H1 (cell line): ENCODE measurements around the gene LDLRAD4. TPM values are rescaled to one million over a fixed set of nuclear protein-coding genes. Genes with fewer than 3 reads are reported as not detected.

Source experiments
- JUN ChIP-seq: IDR thresholded peaks from 2 replicates; pipeline ENCODE4 v1.6.1; 2011; ENCODE audit warnings: low read depth, mild to moderate bottlenecking, improper control_type of control experiment, low read length
- RAD21 ChIP-seq, 2 experiments: IDR thresholded peaks in 1 of 2; conservative IDR thresholded peaks in 1 of 2; 2 replicates each; pipeline ENCODE4 v1.6.1; 2011; ENCODE audit warnings: low read depth in 2 of 2, low read length in 2 of 2, improper control_type of control experiment in 1 of 2, inconsistent platforms in 1 of 2, mild to moderate bottlenecking in 1 of 2, moderate library complexity in 1 of 2
- RFX5 ChIP-seq: IDR thresholded peaks from 2 replicates; pipeline ENCODE4 v1.6.1; 2011; ENCODE audit warnings: low read depth, low read length, improper control_type of control experiment, borderline replicate concordance
- SAP30 ChIP-seq: fragments of 300-600 bp; sonication (generic); IDR thresholded peaks from 2 replicates; pipeline ENCODE4 v1.7.1; 2012; ENCODE audit warnings: low read length, moderate library complexity, mild to moderate bottlenecking, inconsistent platforms; ENCODE audit not compliant: insufficient read depth, insufficient replicate concordance
- SIN3A ChIP-seq, 2 experiments: IDR thresholded peaks in 1 of 2; conservative IDR thresholded peaks in 1 of 2; 2 replicates each; pipeline ENCODE4 v1.6.1; 2011 to 2012; ENCODE audit warnings: low read length in 2 of 2, improper control_type of control experiment in 1 of 2, low read depth in 1 of 2, mild to moderate bottlenecking in 1 of 2
- SIRT6 ChIP-seq: IDR thresholded peaks from one replicate; pipeline ENCODE4 v1.7.1; 2012; ENCODE audit warnings: low read length, inconsistent platforms
- SIX5 ChIP-seq: IDR thresholded peaks from 2 replicates; pipeline ENCODE4 v1.6.1; 2011; ENCODE audit warnings: mild to moderate bottlenecking, low read depth, low read length
- SP1 ChIP-seq: IDR thresholded peaks from 2 replicates; pipeline ENCODE4 v1.6.1; 2011; ENCODE audit warnings: low read depth, low read length
- SP4 ChIP-seq: IDR thresholded peaks from 2 replicates; pipeline ENCODE4 v1.6.1; 2012; ENCODE audit warnings: low read length, inconsistent platforms
- polyA plus RNA-seq, 7 experiments: library from polyadenylated mRNA; depleted of rRNA in 3 of 7; stranded (reverse) in 5 of 7; unstranded in 2 of 7; fragments of >200 nt in 5 of 7; fragments of 200-250 nt in 2 of 7; gene quantifications; 1 replicate in 5 of 7; 2 replicates in 1 of 7; 4 replicates in 1 of 7; pipeline versions ENCODE4 v1.2.1 to v1.2.3, GENCODE V29; 2011 to 2013; ENCODE audit warnings: missing spikeins in 2 of 7, mixed read lengths in 2 of 7
- total RNA-seq: library from RNA; stranded (reverse); fragmentation: NEBNext Ultra II Directional; extraction: Animal tissue kit (Norgen Biotek cat#: 25700); gene quantifications from 2 replicates; pipeline ENCODE4 v1.2.1, GENCODE V29; 2021
- TF ChIP-seq, protein P1 (sequence below): fragments of 300-600 bp; sonication (generic); IDR thresholded peaks from 2 replicates; pipeline ENCODE4 v1.7.1; 2012; ENCODE audit warnings: low read length, moderate library complexity, mild to moderate bottlenecking, inconsistent platforms; ENCODE audit not compliant: insufficient replicate concordance
- TF ChIP-seq, protein P2 (sequence below): IDR thresholded peaks from 2 replicates; pipeline ENCODE4 v1.6.1; 2011; ENCODE audit warnings: low read depth, mild to moderate bottlenecking, low read length; ENCODE audit not compliant: insufficient read depth

Gene LDLRAD4
- total and polyA plus RNA-seq, 2 of the 8 experiments (the other 6 are each of a cell fraction or from before 2014, with no cell fraction given) = 0.77 to 1.4 TPM

DNA sequence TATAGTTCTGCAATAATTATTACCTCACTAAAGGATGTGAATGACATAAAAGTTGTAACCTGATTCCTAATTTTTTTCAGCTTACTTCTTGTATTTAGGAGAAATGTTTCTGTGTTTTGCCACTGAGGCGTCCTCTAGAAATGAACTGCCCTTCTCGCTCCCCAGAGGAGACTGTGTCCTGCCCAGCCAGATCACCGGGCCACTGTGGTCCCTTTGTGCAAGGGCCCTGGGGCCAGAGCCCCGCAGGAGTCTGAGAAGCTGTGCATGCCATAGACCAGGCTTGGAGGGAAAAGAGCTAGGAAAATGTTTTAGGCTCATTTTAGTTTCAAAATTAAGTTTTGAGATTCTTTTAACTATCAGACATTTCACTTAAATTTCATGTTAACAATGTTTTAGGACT, 31.1 kb upstream of the LDLRAD4 start (continued):
- TF ChIP-seq, protein P1, sequence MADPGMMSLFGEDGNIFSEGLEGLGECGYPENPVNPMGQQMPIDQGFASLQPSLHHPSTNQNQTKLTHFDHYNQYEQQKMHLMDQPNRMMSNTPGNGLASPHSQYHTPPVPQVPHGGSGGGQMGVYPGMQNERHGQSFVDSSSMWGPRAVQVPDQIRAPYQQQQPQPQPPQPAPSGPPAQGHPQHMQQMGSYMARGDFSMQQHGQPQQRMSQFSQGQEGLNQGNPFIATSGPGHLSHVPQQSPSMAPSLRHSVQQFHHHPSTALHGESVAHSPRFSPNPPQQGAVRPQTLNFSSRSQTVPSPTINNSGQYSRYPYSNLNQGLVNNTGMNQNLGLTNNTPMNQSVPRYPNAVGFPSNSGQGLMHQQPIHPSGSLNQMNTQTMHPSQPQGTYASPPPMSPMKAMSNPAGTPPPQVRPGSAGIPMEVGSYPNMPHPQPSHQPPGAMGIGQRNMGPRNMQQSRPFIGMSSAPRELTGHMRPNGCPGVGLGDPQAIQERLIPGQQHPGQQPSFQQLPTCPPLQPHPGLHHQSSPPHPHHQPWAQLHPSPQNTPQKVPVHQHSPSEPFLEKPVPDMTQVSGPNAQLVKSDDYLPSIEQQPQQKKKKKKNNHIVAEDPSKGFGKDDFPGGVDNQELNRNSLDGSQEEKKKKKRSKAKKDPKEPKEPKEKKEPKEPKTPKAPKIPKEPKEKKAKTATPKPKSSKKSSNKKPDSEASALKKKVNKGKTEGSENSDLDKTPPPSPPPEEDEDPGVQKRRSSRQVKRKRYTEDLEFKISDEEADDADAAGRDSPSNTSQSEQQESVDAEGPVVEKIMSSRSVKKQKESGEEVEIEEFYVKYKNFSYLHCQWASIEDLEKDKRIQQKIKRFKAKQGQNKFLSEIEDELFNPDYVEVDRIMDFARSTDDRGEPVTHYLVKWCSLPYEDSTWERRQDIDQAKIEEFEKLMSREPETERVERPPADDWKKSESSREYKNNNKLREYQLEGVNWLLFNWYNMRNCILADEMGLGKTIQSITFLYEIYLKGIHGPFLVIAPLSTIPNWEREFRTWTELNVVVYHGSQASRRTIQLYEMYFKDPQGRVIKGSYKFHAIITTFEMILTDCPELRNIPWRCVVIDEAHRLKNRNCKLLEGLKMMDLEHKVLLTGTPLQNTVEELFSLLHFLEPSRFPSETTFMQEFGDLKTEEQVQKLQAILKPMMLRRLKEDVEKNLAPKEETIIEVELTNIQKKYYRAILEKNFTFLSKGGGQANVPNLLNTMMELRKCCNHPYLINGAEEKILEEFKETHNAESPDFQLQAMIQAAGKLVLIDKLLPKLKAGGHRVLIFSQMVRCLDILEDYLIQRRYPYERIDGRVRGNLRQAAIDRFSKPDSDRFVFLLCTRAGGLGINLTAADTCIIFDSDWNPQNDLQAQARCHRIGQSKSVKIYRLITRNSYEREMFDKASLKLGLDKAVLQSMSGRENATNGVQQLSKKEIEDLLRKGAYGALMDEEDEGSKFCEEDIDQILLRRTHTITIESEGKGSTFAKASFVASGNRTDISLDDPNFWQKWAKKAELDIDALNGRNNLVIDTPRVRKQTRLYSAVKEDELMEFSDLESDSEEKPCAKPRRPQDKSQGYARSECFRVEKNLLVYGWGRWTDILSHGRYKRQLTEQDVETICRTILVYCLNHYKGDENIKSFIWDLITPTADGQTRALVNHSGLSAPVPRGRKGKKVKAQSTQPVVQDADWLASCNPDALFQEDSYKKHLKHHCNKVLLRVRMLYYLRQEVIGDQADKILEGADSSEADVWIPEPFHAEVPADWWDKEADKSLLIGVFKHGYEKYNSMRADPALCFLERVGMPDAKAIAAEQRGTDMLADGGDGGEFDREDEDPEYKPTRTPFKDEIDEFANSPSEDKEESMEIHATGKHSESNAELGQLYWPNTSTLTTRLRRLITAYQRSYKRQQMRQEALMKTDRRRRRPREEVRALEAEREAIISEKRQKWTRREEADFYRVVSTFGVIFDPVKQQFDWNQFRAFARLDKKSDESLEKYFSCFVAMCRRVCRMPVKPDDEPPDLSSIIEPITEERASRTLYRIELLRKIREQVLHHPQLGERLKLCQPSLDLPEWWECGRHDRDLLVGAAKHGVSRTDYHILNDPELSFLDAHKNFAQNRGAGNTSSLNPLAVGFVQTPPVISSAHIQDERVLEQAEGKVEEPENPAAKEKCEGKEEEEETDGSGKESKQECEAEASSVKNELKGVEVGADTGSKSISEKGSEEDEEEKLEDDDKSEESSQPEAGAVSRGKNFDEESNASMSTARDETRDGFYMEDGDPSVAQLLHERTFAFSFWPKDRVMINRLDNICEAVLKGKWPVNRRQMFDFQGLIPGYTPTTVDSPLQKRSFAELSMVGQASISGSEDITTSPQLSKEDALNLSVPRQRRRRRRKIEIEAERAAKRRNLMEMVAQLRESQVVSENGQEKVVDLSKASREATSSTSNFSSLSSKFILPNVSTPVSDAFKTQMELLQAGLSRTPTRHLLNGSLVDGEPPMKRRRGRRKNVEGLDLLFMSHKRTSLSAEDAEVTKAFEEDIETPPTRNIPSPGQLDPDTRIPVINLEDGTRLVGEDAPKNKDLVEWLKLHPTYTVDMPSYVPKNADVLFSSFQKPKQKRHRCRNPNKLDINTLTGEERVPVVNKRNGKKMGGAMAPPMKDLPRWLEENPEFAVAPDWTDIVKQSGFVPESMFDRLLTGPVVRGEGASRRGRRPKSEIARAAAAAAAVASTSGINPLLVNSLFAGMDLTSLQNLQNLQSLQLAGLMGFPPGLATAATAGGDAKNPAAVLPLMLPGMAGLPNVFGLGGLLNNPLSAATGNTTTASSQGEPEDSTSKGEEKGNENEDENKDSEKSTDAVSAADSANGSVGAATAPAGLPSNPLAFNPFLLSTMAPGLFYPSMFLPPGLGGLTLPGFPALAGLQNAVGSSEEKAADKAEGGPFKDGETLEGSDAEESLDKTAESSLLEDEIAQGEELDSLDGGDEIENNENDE = no peak
- no peak for TF ChIP-seq SAP30
- TF ChIP-seq, protein P2, sequence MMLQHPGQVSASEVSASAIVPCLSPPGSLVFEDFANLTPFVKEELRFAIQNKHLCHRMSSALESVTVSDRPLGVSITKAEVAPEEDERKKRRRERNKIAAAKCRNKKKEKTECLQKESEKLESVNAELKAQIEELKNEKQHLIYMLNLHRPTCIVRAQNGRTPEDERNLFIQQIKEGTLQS = no peak
- no peak for TF ChIP-seq SP1
- no peak for TF ChIP-seq SIX5
- TF ChIP-seq SP4 = no peak
- TF ChIP-seq RFX5 = no peak
- TF ChIP-seq JUN = no peak
- TF ChIP-seq SIN3A (conservative IDR thresholded peaks at IDR 0.05 in 1 of 2, IDR thresholded peaks at IDR 0.05 in 1 of 2; ENCODE audit: low read depth in 1 of 2, low read length in 2 of 2) = no peak
- TF ChIP-seq SIRT6 = no peak
- TF ChIP-seq RAD21 (IDR thresholded peaks at IDR 0.05 in 1 of 2, conservative IDR thresholded peaks at IDR 0.05 in 1 of 2; ENCODE audit: low read depth in 2 of 2, low read length in 2 of 2) = no peak
- TF ChIP-seq, all 59 proteins: peak for 0
